Measurements from ENCODE around the gene ENOX1.

DNA sequence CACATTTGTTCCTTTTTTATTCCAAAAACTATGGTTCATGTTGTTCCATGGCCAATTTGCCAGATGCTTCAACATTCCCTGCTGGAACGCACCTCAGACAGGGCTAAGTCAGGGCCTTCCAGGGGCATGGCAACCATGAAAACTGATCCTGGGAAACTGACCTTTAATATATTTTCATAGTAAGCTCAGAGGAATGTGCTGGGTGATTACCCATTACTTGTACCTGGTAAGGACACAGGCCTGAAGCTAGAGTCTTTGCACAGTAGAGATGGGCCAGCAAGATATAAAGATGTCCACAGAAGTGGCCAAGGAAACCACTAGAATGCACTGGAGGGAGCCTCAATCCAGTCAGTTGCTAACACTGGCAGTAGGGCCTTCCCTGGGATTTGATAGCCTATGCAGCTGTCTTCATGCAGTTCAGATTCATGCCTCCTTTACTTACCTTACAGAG is 353.1 kb downstream of the ENOX1 start:
- TF ChIP-seq ZNF585B (tag by site-specific recombination; IDR thresholded peaks at IDR 0.05), result no peak
- TF ChIP-seq, protein P1, sequence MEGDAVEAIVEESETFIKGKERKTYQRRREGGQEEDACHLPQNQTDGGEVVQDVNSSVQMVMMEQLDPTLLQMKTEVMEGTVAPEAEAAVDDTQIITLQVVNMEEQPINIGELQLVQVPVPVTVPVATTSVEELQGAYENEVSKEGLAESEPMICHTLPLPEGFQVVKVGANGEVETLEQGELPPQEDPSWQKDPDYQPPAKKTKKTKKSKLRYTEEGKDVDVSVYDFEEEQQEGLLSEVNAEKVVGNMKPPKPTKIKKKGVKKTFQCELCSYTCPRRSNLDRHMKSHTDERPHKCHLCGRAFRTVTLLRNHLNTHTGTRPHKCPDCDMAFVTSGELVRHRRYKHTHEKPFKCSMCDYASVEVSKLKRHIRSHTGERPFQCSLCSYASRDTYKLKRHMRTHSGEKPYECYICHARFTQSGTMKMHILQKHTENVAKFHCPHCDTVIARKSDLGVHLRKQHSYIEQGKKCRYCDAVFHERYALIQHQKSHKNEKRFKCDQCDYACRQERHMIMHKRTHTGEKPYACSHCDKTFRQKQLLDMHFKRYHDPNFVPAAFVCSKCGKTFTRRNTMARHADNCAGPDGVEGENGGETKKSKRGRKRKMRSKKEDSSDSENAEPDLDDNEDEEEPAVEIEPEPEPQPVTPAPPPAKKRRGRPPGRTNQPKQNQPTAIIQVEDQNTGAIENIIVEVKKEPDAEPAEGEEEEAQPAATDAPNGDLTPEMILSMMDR (tag by site-specific recombination; IDR thresholded peaks at IDR 0.05), result no peak
- no peak for TF ChIP-seq ZNF423 (tag by site-specific recombination; IDR thresholded peaks at IDR 0.05)
- no peak for TF ChIP-seq ZNF366 (tag by site-specific recombination; conservative IDR thresholded peaks at IDR 0.05)
- TF ChIP-seq SCRT1 (tag by site-specific recombination; IDR thresholded peaks at IDR 0.05; ENCODE audit: borderline replicate concordance), result no peak
- no peak for TF ChIP-seq ZBTB8A (tag by site-specific recombination; IDR thresholded peaks at IDR 0.05)
- TF ChIP-seq ZNF10 (tag by site-specific recombination; IDR thresholded peaks at IDR 0.05), result no peak
- no peak for TF ChIP-seq ZNF311 (tag by site-specific recombination; IDR thresholded peaks at IDR 0.05; ENCODE audit: borderline replicate concordance)
- TF ChIP-seq ZNF157 (tag by site-specific recombination; IDR thresholded peaks at IDR 0.05), result no peak

Measured in HEK293 (cell line).